Left renal pelvis (tissue), 4 donors: ENCODE measurements around the gene SSX2. TPM values are rescaled to one million over a fixed set of nuclear protein-coding genes. Genes with fewer than 3 reads are reported as not detected.
"Not testable (repeated sequence)": the region's sequence is repeated elsewhere in the genome, so short reads cannot be mapped to it uniquely, and the experiment has no call there.

Experiments used
- DNase-seq, 4 donors: peaks; one replicate each; pipeline ENCODE4 v3.0.0-alpha.2; 2013; ENCODE audit warnings: low read depth in 4 of 4, low spot score in 3 of 4
- polyA plus RNA-seq, 4 donors: library from polyadenylated mRNA; unstranded; fragments of 120-200 nt; gene quantifications; one replicate each; pipeline ENCODE4 v1.2.1, GENCODE V29; 2013; ENCODE audit not compliant: insufficient read length in 4 of 4

SSX2 gene
- not detected for polyA plus RNA-seq

- DNase-seq = not testable (repeated sequence)
These were observed at the start of gene SSX2 for GRCh38 chrX:52707078-52707477. SSX2 (minus strand) TSS chrX:52707178; CDS start chrX:52705749, 1,429 bp downstream.

GRCh38 chrX:52750952-52751351 is 44.0 kb upstream of the SSX2 start, which contains the start of gene SSX2B:
SSX2B (plus strand) TSS chrX:52751252; CDS start chrX:52752681, 1,429 bp downstream.
- not testable (repeated sequence) for DNase-seq

GRCh38 chrX:52692034-52692433 is 14.9 kb downstream of the SSX2 start:
- DNase-seq = not testable (repeated sequence)

GRCh38 chrX:52662218-52662617 is 44.8 kb downstream of the SSX2 start:
- not testable (repeated sequence) for DNase-seq

GRCh38 chrX:52655475-52655874 is 51.5 kb downstream of the SSX2 start:
- DNase-seq = not testable (repeated sequence)

GRCh38 chrX:52654800-52655199 is 52.2 kb downstream of the SSX2 start, which contains the start of gene SSX7:
SSX7 (minus strand) TSS chrX:52654900; CDS start chrX:52653472, 1,428 bp downstream.
- DNase-seq = not testable (repeated sequence)

GRCh38 chrX:52650676-52651075 is 56.3 kb downstream of the SSX2 start:
- peak in 2 of 4 donors; percentile 0 to 1 for DNase-seq

- not testable (repeated sequence) for DNase-seq
These were observed 58.0 kb downstream of the SSX2 start for GRCh38 chrX:52648956-52649355.

Other genes starting within 250 kb of the SSX2 start
- not detected for gene XAGE1A, start 211.4 kb downstream of the SSX2 start, polyA plus RNA-seq
- not detected for gene XAGE1B, start 190.1 kb downstream of the SSX2 start, polyA plus RNA-seq
- not detected for gene SSX7, start 52.3 kb downstream of the SSX2 start, polyA plus RNA-seq
- gene SSX2B, start 44.1 kb upstream of the SSX2 start, polyA plus RNA-seq = not detected
- not detected for gene SPANXN5, start 90.2 kb upstream of the SSX2 start, polyA plus RNA-seq
- not detected for gene XAGE5, start 104.1 kb upstream of the SSX2 start, polyA plus RNA-seq
- gene XAGE3, start 160.9 kb upstream of the SSX2 start, polyA plus RNA-seq = not detected
- gene FAM156B, start 190.2 kb upstream of the SSX2 start, polyA plus RNA-seq = 10 to 100 TPM; 12.1 to 22.5 (median 16.4) TPM